ENCODE measurements around the gene MTHFD1L. TPM values are rescaled to one million over a fixed set of nuclear protein-coding genes. Genes with fewer than 3 reads are reported as not detected.

The MTHFD1L gene
- total RNA-seq, 2 experiments from 2014 or later: 155 to 158 TPM

GRCh38 chr6:151128763-151129370, 263.4 kb downstream of the MTHFD1L start:
- Mint-ChIP-seq H3K36me3 (ENCODE audit: low read depth) (no peaks in the 10 kb centered on the region), H3K9me3 (peaks cover 2% of the 10 kb centered on the region), H3K4me3 (no peak overlapping the region), H3K27me3 (peaks cover 1% of the 10 kb centered on the region), H3K4me1 (ENCODE audit: low read depth) (no peaks in the 10 kb centered on the region), H3K27ac (no peak overlapping the region)
- DNase-seq: no peak
- no peak for ATAC-seq
- ChIA-PET POLR2A (no interaction called here), CTCF (no interaction called here)
- intact Hi-C loops (cut with micrococcal nuclease): no loop called here
- TF ChIP-seq, protein P1, sequence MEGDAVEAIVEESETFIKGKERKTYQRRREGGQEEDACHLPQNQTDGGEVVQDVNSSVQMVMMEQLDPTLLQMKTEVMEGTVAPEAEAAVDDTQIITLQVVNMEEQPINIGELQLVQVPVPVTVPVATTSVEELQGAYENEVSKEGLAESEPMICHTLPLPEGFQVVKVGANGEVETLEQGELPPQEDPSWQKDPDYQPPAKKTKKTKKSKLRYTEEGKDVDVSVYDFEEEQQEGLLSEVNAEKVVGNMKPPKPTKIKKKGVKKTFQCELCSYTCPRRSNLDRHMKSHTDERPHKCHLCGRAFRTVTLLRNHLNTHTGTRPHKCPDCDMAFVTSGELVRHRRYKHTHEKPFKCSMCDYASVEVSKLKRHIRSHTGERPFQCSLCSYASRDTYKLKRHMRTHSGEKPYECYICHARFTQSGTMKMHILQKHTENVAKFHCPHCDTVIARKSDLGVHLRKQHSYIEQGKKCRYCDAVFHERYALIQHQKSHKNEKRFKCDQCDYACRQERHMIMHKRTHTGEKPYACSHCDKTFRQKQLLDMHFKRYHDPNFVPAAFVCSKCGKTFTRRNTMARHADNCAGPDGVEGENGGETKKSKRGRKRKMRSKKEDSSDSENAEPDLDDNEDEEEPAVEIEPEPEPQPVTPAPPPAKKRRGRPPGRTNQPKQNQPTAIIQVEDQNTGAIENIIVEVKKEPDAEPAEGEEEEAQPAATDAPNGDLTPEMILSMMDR (IDR thresholded peaks at IDR 0.05): no peak

- ChIA-PET CTCF (no interaction called here), POLR2A (no interaction called here)
- TF ChIP-seq, protein P1 (IDR thresholded peaks at IDR 0.05): no peak
- Mint-ChIP-seq H3K27ac (no peak overlapping the region), H3K9me3 (peaks cover 2% of the 10 kb centered on the region), H3K4me3 (no peak overlapping the region), H3K27me3 (no peaks in the 10 kb centered on the region), H3K36me3 (ENCODE audit: low read depth) (no peaks in the 10 kb centered on the region), H3K4me1 (ENCODE audit: low read depth) (no peaks in the 10 kb centered on the region)
- no peak for ATAC-seq
- intact Hi-C loops (cut with micrococcal nuclease): no loop called here
- no peak for DNase-seq
Measured at GRCh38 chr6:151130329-151130728, 264.8 kb downstream of the MTHFD1L start.

DNA sequence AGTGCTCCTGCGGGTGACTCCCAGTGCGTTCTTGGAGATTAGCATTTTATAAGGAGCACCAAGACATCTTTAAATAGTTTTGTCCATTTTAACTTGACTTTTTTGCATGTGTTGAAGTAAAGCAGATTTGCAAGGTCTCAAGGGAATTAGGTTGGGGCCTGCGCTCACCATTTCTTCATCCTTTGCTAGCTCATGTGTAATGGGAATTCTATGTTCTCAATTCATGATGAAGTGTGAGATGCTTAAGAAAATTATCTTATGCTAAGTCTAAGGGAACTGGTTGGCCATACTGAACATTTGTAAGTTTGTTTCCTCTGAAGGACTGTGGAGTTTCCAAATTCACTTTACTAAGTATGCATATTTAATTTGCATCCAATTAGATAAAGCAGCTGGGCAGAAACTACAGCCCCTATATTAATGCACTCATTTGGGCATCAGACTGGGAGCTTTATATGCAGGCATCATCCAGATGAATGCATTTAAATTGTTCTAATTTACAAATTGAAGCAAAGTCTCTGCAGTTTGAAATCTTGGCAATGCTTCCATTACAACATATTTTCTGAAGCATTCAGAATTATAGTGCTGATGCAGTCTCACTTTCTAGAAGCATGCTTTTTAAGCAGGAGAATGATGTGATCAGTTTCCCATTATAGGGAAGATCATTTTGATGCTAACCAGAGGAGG, 266.0 kb downstream of the MTHFD1L start:
- TF ChIP-seq, protein P1 (IDR thresholded peaks at IDR 0.05): no peak
- DNase-seq: no peak
- H3K4me1 Mint-ChIP-seq (ENCODE audit: low read depth): no peaks in the 10 kb centered on the region
- H3K27me3 Mint-ChIP-seq: no peaks in the 10 kb centered on the region
- H3K27ac Mint-ChIP-seq: no peak overlapping the region
- no peak for ATAC-seq
- intact Hi-C loops (cut with micrococcal nuclease): no loop called here
- H3K4me3 Mint-ChIP-seq: no peak overlapping the region
- ChIA-PET POLR2A (no interaction called here), CTCF (no interaction called here)
- H3K36me3 Mint-ChIP-seq (ENCODE audit: low read depth): no peaks in the 10 kb centered on the region
- peaks cover 2% of the 10 kb centered on the region for H3K9me3 Mint-ChIP-seq

- ChIA-PET CTCF (no interaction called here), POLR2A (no interaction called here)
- Mint-ChIP-seq H3K4me3 (no peak overlapping the region), H3K9me3 (peaks cover 2% of the 10 kb centered on the region), H3K27me3 (peaks cover 2% of the 10 kb centered on the region), H3K4me1 (ENCODE audit: low read depth) (no peaks in the 10 kb centered on the region), H3K36me3 (ENCODE audit: low read depth) (no peaks in the 10 kb centered on the region), H3K27ac (no peak overlapping the region)
- intact Hi-C loops (cut with micrococcal nuclease): no loop called here
- TF ChIP-seq, protein P1 (IDR thresholded peaks at IDR 0.05): no peak
- DNase-seq (no peak), ATAC-seq (no peak)
Measured at GRCh38 chr6:151136141-151136755, 270.7 kb downstream of the MTHFD1L start.

DNA sequence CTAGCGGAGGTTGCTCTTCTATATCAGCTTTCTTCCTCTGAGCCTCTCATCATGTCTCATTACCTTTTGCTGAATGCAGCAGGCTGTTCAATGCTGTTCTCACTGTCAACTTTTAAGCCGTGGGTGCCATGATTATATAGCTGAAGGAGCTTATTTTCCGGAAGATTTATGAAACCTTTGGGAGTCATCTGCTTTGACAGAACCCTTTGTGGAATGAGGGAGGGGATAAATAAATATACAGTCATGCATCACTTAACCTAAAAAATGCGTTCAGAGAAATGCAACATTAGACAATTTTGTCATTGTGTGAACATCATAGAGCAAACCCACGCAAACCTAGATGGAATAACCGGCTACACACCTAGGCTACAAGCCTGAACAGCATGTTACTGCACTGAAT, 272.0 kb downstream of the MTHFD1L start:
- intact Hi-C loops (cut with micrococcal nuclease): no loop called here
- TF ChIP-seq, protein P1 (IDR thresholded peaks at IDR 0.05): no peak
- H3K36me3 Mint-ChIP-seq (ENCODE audit: low read depth): no peaks in the 10 kb centered on the region
- ATAC-seq (no peak), DNase-seq (no peak)
- H3K4me3 Mint-ChIP-seq: no peak overlapping the region
- H3K27ac Mint-ChIP-seq: no peak overlapping the region
- peaks cover 2% of the 10 kb centered on the region for H3K27me3 Mint-ChIP-seq
- ChIA-PET CTCF (no interaction called here), POLR2A (no interaction called here)
- H3K9me3 Mint-ChIP-seq: no peaks in the 10 kb centered on the region
- H3K4me1 Mint-ChIP-seq (ENCODE audit: low read depth): no peaks in the 10 kb centered on the region

All from activated CD8-positive, alpha-beta T cell treated with anti-CD3 and anti-CD28 coated beads for 36 hours (primary cell).